GM12872 (cell line): ENCODE data around the gene SMNDC1.

Experiments used
- CTCF ChIP-seq: IDR thresholded peaks from 3 replicates; pipeline ENCODE4 v1.5.1; 2011; ENCODE audit warnings: low read depth, mild to moderate bottlenecking, low read length, moderate library complexity; ENCODE audit not compliant: insufficient read depth

The SMNDC1 gene

GRCh38 chr10:110337401-110337800 lies 32.7 kb upstream of the SMNDC1 start:
- no peak for TF ChIP-seq CTCF

- no peak for TF ChIP-seq CTCF
Measured at GRCh38 chr10:110336111-110336721, 31.5 kb upstream of the SMNDC1 start.

- no peak for TF ChIP-seq CTCF
Measured at GRCh38 chr10:110335314-110336064, 30.8 kb upstream of the SMNDC1 start.

- TF ChIP-seq CTCF = no peak
Measured at GRCh38 chr10:110334061-110334656, 29.4 kb upstream of the SMNDC1 start.

- no peak for TF ChIP-seq CTCF
Measured at GRCh38 chr10:110330675-110331074, 26.0 kb upstream of the SMNDC1 start.

- TF ChIP-seq CTCF = peak; percentile 11; the same call in 1 of the 3 replicates
Measured at GRCh38 chr10:110327262-110327914, 22.7 kb upstream of the SMNDC1 start.

- no peak for TF ChIP-seq CTCF
Measured at GRCh38 chr10:110326351-110327032, 21.8 kb upstream of the SMNDC1 start.
